ENCODE results near the gene C15orf62. TPM values are rescaled to one million over a fixed set of nuclear protein-coding genes. Genes with fewer than 3 reads are reported as not detected.

C15orf62 gene
- total RNA-seq, 1 donor from 2014 or later = 6.5 TPM

DNA sequence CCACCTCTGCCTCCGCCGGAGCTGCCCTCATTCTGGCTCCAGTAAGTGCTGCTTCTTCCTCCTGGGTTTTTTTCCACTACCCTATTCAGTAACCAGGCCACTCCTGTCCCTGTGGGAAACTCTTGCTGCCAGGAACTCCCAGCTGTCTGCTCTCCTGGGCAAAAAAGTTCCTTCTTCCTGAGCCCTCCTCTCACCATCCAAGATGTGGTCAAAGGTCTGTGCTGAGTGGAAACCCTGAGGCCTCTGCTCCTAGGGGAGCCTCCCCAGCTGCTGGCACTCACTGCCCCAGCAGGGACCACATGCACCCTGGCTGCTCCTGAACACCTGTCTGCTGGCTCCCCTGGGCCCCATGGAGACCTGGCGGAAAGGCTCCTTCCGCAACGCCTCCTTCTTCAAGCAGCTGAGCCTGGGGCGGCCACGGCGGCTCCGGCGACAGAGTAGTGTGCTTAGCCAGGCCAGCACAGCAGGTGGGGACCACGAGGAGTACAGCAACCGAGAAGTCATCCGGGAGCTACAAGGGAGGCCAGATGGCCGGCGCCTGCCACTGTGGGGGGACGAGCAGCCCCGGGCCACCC, 454 bp downstream of the C15orf62 start:
- DNase-seq = peak; percentile 42
- Mint-ChIP-seq H3K4me1 (peaks cover 52% of the 10 kb centered on the region), H3K4me3 (peak overlapping the region; percentile 82), H3K9me3 (no peaks in the 10 kb centered on the region), H3K36me3 (ENCODE audit: low read depth) (peaks cover 27% of the 10 kb centered on the region), H3K27me3 (no peaks in the 10 kb centered on the region), H3K27ac (peak overlapping the region; percentile 93)
- ATAC-seq (ENCODE audit: low read depth) = no peak
- TF ChIP-seq, protein P1, sequence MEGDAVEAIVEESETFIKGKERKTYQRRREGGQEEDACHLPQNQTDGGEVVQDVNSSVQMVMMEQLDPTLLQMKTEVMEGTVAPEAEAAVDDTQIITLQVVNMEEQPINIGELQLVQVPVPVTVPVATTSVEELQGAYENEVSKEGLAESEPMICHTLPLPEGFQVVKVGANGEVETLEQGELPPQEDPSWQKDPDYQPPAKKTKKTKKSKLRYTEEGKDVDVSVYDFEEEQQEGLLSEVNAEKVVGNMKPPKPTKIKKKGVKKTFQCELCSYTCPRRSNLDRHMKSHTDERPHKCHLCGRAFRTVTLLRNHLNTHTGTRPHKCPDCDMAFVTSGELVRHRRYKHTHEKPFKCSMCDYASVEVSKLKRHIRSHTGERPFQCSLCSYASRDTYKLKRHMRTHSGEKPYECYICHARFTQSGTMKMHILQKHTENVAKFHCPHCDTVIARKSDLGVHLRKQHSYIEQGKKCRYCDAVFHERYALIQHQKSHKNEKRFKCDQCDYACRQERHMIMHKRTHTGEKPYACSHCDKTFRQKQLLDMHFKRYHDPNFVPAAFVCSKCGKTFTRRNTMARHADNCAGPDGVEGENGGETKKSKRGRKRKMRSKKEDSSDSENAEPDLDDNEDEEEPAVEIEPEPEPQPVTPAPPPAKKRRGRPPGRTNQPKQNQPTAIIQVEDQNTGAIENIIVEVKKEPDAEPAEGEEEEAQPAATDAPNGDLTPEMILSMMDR (IDR thresholded peaks at IDR 0.05) = no peak
- ChIA-PET POLR2A (interaction anchor here (0.5 to 3.3 kb wide), 17 partner anchors 12 to 1199 kb away, joined by 3 to 49 read pairs (median 6); partner anchors contain the start of genes CCDC32, CHP1, DNAJC17 and EXD1), CTCF (interaction anchor here (0.9 to 6.6 kb wide), 4 partner anchors 12 to 216 kb away, joined by 3 to 45 read pairs (median 8); no protein-coding TSS in a partner anchor)
- intact Hi-C loops (cut with micrococcal nuclease) = no loop called here

DNA sequence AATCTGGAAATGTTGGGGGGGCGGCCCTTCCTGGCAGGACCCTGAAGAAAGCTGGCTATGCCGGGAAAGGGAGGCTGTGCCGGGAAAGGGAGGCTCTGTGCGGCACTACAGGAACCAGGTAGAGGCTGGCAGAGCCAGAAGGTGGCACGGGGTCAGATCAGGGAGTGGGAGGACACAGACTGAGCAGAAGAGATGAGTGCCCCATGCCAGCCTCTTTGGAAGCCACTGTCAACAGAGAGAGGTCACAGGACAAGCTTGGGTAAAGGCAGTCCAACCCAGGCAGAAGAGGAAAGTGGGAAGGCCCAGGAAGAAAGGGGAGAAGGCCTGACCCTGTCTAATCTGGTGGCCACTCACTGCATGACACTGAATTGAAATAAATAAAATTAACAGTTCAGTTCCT, 1.5 kb downstream of the C15orf62 start:
- ATAC-seq (ENCODE audit: low read depth) (no peak), DNase-seq (no peak)
- peak overlapping the region; percentile 59 for H3K27ac Mint-ChIP-seq
- H3K4me3 Mint-ChIP-seq = no peak overlapping the region
- ChIA-PET POLR2A (interaction anchor here (1.0 to 3.3 kb wide), 6 partner anchors 13 to 463 kb away, joined by 4 to 49 read pairs (median 16); partner anchors contain the start of genes DNAJC17, PLCB2, RAD51 and RPUSD2), CTCF (interaction anchor here (6.6 kb wide), 1 partner anchor 11 kb away, joined by 45 read pairs; no protein-coding TSS in a partner anchor)
- intact Hi-C loops (cut with micrococcal nuclease) = no loop called here
- no peaks in the 10 kb centered on the region for H3K27me3 Mint-ChIP-seq
- TF ChIP-seq, protein P1 (IDR thresholded peaks at IDR 0.05) = no peak
- peaks cover 47% of the 10 kb centered on the region for H3K4me1 Mint-ChIP-seq
- H3K9me3 Mint-ChIP-seq = no peaks in the 10 kb centered on the region
- H3K36me3 Mint-ChIP-seq (ENCODE audit: low read depth) = peaks cover 37% of the 10 kb centered on the region

GRCh38 chr15:40772014-40772413, 2.2 kb downstream of the C15orf62 start:
- ATAC-seq (ENCODE audit: low read depth) (no peak), DNase-seq (no peak)
- peaks cover 44% of the 10 kb centered on the region for H3K36me3 Mint-ChIP-seq (ENCODE audit: low read depth)
- intact Hi-C loops (cut with micrococcal nuclease) = no loop called here
- H3K27me3 Mint-ChIP-seq = no peaks in the 10 kb centered on the region
- CTCF ChIA-PET = interaction anchor here (1.0 to 6.6 kb wide), 2 partner anchors 10 to 25 kb away, joined by 5 to 45 read pairs; no protein-coding TSS in a partner anchor
- H3K4me1 Mint-ChIP-seq = peaks cover 47% of the 10 kb centered on the region
- POLR2A ChIA-PET = interaction anchor here (0.9 to 1.0 kb wide), 2 partner anchors 35 to 77 kb away, joined by 3 to 8 read pairs; partner anchors contain the start of genes RAD51 and ZFYVE19
- H3K9me3 Mint-ChIP-seq = no peaks in the 10 kb centered on the region
- TF ChIP-seq, protein P1 (IDR thresholded peaks at IDR 0.05) = no peak
- H3K4me3 Mint-ChIP-seq = no peak overlapping the region
- peak overlapping the region; percentile 60 for H3K27ac Mint-ChIP-seq

DNA sequence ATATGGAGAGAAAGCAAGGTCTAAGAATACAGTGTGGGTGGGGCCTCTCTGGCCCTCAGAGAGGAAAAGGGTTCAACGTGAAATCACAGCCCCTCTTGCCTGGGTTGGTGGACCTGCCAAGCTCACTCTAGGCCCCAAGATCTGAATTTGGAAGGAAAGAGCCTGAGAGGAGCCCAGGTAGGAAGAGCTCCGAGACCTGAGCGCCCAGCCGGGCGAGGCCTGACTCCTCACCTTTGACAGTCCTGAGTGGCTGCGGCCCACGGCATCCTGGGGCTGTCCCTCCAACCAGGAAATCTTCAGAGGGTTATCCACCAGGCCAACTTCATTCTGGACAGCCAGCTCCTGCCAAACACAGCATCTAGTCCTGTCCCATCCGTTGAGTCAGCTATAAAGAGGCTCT, 3.7 kb downstream of the C15orf62 start:
- TF ChIP-seq, protein P1 (IDR thresholded peaks at IDR 0.05) = no peak
- POLR2A ChIA-PET = interaction anchor here (0.7 kb wide), 2 partner anchors 16 to 1199 kb away, joined by 5 to 8 read pairs; no protein-coding TSS in a partner anchor
- CTCF ChIA-PET = interaction anchor here (0.7 kb wide), 1 partner anchor 9 kb away, joined by 3 read pairs; no protein-coding TSS in a partner anchor
- ATAC-seq (ENCODE audit: low read depth) (no peak), DNase-seq (no peak)
- no peak overlapping the region for H3K4me3 Mint-ChIP-seq
- peaks cover 42% of the 10 kb centered on the region for H3K4me1 Mint-ChIP-seq
- intact Hi-C loops (cut with micrococcal nuclease) = no loop called here
- no peak overlapping the region for H3K27ac Mint-ChIP-seq
- H3K27me3 Mint-ChIP-seq = no peaks in the 10 kb centered on the region
- no peaks in the 10 kb centered on the region for H3K9me3 Mint-ChIP-seq
- peaks cover 46% of the 10 kb centered on the region for H3K36me3 Mint-ChIP-seq (ENCODE audit: low read depth)

DNA sequence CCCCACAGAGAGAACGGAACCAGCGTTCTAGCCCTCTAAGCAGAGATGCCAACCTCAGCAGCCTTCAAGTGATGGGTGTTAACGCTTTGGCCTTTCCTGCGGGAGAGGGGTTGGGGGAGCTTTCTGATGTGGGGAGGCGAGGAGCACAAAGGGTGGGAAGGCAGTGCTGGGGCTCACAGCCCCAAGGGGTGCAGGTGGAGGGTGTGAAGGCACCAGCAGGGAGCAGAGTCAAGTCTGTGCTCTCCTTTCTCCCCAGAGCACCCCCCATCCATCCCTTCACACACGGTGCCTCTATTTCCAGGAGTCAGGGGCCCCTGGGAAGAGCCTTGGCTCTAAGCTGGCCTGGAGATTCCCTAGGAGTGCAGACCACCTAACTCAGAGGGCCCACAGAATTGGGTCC, 4.1 kb downstream of the C15orf62 start:
- H3K36me3 Mint-ChIP-seq (ENCODE audit: low read depth) = peaks cover 46% of the 10 kb centered on the region
- intact Hi-C loops (cut with micrococcal nuclease) = no loop called here
- ATAC-seq (ENCODE audit: low read depth) (no peak), DNase-seq (no peak)
- H3K27me3 Mint-ChIP-seq = no peaks in the 10 kb centered on the region
- no peak overlapping the region for H3K4me3 Mint-ChIP-seq
- H3K27ac Mint-ChIP-seq = no peak overlapping the region
- no peaks in the 10 kb centered on the region for H3K9me3 Mint-ChIP-seq
- TF ChIP-seq, protein P1 (IDR thresholded peaks at IDR 0.05) = no peak
- ChIA-PET POLR2A (no interaction called here), CTCF (interaction anchor here (0.7 kb wide), 1 partner anchor 9 kb away, joined by 3 read pairs; no protein-coding TSS in a partner anchor)
- peaks cover 38% of the 10 kb centered on the region for H3K4me1 Mint-ChIP-seq

All from activated B cell treated with CpG ODN at 0.5 μM for 24 hours (primary cell).